Measurements from ENCODE around the gene TIMMDC1.
A peak's percentile ranks its signal among the peaks of the same experiment; 100 is the strongest.

TIMMDC1 gene, protein sequence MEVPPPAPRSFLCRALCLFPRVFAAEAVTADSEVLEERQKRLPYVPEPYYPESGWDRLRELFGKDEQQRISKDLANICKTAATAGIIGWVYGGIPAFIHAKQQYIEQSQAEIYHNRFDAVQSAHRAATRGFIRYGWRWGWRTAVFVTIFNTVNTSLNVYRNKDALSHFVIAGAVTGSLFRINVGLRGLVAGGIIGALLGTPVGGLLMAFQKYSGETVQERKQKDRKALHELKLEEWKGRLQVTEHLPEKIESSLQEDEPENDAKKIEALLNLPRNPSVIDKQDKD

DNA sequence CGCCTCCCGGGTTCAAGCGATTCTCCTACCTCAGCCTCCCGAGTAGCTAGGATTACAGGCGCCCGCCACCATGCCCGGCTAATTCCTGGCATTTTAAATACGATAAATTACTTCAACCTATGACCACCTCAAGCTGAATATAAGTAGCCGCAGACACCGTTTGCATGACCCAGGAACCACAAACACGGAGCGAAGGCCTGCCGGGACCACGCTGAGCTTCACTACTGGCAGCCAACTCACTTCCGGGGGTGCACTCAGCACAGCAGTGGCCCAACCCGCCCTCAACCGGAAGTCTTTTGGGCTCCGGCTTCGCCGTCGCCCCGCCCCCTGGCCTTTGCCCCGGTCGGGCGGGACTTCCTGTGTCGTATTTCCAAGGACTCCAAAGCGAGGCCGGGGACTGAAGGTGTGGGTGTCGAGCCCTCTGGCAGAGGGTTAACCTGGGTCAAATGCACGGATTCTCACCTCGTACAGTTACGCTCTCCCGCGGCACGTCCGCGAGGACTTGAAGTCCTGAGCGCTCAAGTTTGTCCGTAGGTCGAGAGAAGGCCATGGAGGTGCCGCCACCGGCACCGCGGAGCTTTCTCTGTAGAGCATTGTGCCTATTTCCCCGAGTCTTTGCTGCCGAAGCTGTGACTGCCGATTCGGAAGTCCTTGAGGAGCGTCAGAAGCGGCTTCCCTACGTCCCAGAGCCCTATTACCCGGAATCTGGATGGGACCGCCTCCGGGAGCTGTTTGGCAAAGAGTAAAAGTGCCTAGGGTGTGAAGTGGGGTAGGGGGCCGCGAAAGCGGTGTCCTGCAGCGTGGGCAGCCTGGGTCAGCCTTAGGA, at the start of gene TIMMDC1:
Gene TIMMDC1, plus strand, starts transcription at position 362 of the 826 bp plus-strand sequence. Its CDS starts 187 bp downstream, at position 549.
- Histone ChIP-seq H3K27me3 (ENCODE audit: control insufficient read depth, insufficient read depth, low read length) (no peaks in the 10 kb centered on the region), H3K9ac (ENCODE audit: low read depth, low read length) (peak within 1 kb of the TSS; percentile 75), H3K36me3 (ENCODE audit: control insufficient read depth, insufficient read depth, low read length) (peaks cover 23% of the 10 kb centered on the region), H3K4me3 (ENCODE audit: low read depth, low read length) (peak within 1 kb of the TSS; percentile 73), H3K4me1 (ENCODE audit: control insufficient read depth, insufficient read depth, low read length) (peaks cover 10% of the 10 kb centered on the region), H3K9me3 (ENCODE audit: control insufficient read depth, insufficient read depth, low read length) (no peaks in the 10 kb centered on the region), H3K27ac (ENCODE audit: low read depth, low read length) (peak within 1 kb of the TSS; percentile 91)

DNA sequence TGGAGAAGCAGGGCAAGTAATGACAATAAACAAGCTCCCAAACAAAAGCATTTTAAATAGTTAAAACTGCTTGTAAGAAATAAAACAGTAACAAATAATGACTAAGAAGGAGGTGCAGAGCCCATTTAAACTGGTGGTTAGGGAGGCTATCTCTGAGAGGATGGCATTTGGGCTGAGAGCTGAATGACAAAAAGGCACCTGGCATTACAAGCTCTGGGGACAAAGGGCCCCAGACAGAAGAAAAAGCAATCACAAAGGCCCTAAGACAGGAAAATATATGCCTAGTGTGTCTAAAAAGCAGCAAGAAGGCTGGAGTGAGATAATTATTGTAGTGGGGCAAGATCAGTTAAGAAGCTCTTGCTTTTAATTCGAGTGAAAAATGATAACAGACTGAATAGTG, 44.5 kb upstream of the TIMMDC1 start:
- Histone ChIP-seq H3K4me3 (ENCODE audit: low read depth, low read length) (no peak overlapping the region), H3K9ac (ENCODE audit: low read depth, low read length) (no peak overlapping the region), H3K27me3 (ENCODE audit: control insufficient read depth, insufficient read depth, low read length) (no peaks in the 10 kb centered on the region), H3K4me1 (ENCODE audit: control insufficient read depth, insufficient read depth, low read length) (no peaks in the 10 kb centered on the region), H3K9me3 (ENCODE audit: control insufficient read depth, insufficient read depth, low read length) (no peaks in the 10 kb centered on the region), H3K36me3 (ENCODE audit: control insufficient read depth, insufficient read depth, low read length) (peaks cover 94% of the 10 kb centered on the region), H3K27ac (ENCODE audit: low read depth, low read length) (no peak overlapping the region)

DNA sequence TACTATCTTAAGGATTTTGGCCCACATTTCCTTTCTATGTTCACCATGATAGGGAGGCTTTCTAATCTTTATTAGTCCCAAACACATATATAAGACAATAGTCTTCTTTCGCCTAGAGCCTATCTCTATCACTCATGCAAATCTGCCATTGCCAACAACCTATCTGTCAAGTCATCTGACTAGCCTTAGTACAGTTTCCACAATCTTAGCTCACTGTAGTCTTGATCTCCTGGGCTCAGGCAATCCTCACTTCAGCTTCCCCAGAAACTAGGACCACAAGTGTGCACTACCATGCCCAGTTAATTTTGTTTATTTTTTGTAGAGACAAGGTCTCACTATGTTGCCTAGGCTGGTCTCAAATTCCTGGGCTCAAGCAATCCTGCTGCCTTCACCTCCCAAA, 41.9 kb upstream of the TIMMDC1 start:
- no peak overlapping the region for H3K4me3 ChIP-seq (ENCODE audit: low read depth, low read length)
- H3K9me3 ChIP-seq (ENCODE audit: control insufficient read depth, insufficient read depth, low read length), result no peaks in the 10 kb centered on the region
- no peak overlapping the region for H3K9ac ChIP-seq (ENCODE audit: low read depth, low read length)
- H3K4me1 ChIP-seq (ENCODE audit: control insufficient read depth, insufficient read depth, low read length), result no peaks in the 10 kb centered on the region
- no peak overlapping the region for H3K27ac ChIP-seq (ENCODE audit: low read depth, low read length)
- no peaks in the 10 kb centered on the region for H3K27me3 ChIP-seq (ENCODE audit: control insufficient read depth, insufficient read depth, low read length)
- peaks cover 96% of the 10 kb centered on the region for H3K36me3 ChIP-seq (ENCODE audit: control insufficient read depth, insufficient read depth, low read length)

DNA sequence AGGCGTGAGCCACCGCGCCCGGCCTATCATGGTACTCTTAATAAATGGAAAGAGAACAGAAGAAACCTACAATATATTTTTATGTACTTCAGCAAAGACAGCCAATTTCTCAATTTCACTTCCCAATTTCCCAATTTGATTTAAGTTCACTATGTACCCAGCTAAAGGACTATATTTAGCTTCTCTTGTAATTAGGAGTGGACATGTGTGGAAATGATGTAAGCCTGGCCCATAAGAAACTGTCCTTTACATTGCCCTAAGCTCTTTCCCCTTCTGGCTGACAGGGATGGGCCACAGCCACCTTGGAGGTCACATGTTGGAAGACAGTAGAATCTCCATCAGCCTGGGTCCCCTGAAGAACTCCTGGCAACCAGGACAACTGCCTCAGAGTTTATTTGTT, 41.1 kb upstream of the TIMMDC1 start:
- Histone ChIP-seq H3K9me3 (ENCODE audit: control insufficient read depth, insufficient read depth, low read length) (no peaks in the 10 kb centered on the region), H3K4me1 (ENCODE audit: control insufficient read depth, insufficient read depth, low read length) (peaks cover 5% of the 10 kb centered on the region; the same call in 1 of the 2 replicates), H3K27me3 (ENCODE audit: control insufficient read depth, insufficient read depth, low read length) (no peaks in the 10 kb centered on the region), H3K36me3 (ENCODE audit: control insufficient read depth, insufficient read depth, low read length) (peaks cover 98% of the 10 kb centered on the region), H3K27ac (ENCODE audit: low read depth, low read length) (no peak overlapping the region), H3K9ac (ENCODE audit: low read depth, low read length) (no peak overlapping the region), H3K4me3 (ENCODE audit: low read depth, low read length) (no peak overlapping the region)

DNA sequence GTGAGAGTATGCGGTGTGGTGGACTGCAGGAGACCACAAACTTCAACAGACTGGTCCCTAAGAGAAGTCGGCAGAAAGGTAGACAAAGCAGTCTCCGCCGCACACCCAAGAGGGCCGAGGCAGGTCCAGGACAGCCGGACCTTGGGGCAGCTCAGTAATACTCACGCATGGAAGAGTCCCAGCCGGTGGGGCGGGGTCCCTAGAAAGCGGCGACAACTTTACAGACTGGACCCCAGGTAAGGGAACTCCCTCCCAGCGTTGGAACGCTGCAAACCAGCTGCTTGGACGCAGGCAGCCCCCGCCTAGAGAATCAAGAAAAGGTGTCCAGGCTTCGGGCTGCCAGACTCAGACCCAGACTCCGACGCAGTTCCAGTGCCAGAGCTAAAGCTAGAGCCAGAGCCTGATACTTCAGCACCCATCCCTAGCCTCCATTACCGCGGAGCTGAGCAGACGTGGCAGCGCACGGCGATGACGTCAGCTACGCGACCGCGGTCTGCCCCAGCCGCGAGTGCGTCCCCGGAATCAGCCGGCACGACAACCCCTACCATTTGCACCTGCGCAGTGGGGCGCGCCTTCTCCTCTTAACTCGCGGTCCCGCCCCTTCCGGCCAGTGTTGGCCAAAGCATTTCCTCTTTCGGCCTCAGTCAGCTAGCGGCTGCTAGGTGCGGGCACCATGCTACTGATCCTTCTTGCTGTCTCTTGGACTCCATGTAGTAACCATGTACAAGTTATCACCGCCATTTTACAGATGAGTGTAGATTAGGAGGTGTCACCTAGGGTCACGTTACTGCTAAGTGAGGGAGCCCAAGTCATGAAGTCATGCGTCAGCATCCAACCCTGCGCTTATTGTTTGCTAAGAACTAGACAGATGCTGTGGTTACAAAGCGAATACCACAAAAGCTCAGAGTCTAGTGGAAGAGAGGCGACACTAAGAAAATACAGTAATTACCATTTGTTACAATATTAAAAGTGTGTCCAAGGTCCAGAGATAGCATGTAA, 34.9 kb upstream of the TIMMDC1 start, which contains the start of gene TMEM39A:
Gene TMEM39A, minus strand, starts transcription at position 445 of the 999 bp plus-strand sequence. CDS start 1,541 bp downstream, outside the sequence.
- H3K4me1 ChIP-seq (ENCODE audit: control insufficient read depth, insufficient read depth, low read length), result peaks cover 11% of the 10 kb centered on the region
- peak within 1 kb of the TSS; percentile 89 for H3K27ac ChIP-seq (ENCODE audit: low read depth, low read length)
- no peaks in the 10 kb centered on the region for H3K27me3 ChIP-seq (ENCODE audit: control insufficient read depth, insufficient read depth, low read length)
- peaks cover 38% of the 10 kb centered on the region for H3K36me3 ChIP-seq (ENCODE audit: control insufficient read depth, insufficient read depth, low read length)
- peak within 1 kb of the TSS; percentile 95 for H3K9ac ChIP-seq (ENCODE audit: low read depth, low read length)
- H3K4me3 ChIP-seq (ENCODE audit: low read depth, low read length), result peak within 1 kb of the TSS; percentile 95
- no peaks in the 10 kb centered on the region for H3K9me3 ChIP-seq (ENCODE audit: control insufficient read depth, insufficient read depth, low read length)

DNA sequence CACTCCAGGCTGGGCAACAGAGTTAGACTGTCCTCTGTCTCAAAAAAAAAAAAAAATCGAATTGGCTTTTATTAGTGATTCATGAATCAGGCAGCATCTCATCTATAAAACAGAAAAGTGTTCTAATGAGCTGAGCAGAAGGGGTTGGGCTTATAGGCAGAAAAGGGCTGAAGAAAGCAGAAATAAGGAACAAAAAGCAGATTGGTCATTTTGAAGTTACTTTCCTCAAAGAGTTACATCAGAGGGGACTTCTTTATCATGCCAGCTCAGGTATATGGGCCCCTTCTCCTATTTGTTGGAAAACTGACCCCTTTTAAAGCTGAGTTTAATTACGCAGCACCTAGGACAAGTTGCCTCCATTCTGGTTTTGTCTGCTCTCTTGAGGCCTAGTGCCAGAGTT, 30.3 kb upstream of the TIMMDC1 start:
- Histone ChIP-seq H3K9me3 (ENCODE audit: control insufficient read depth, insufficient read depth, low read length) (no peaks in the 10 kb centered on the region), H3K27ac (ENCODE audit: low read depth, low read length) (no peak overlapping the region), H3K4me3 (ENCODE audit: low read depth, low read length) (peak overlapping the region; percentile 90), H3K36me3 (ENCODE audit: control insufficient read depth, insufficient read depth, low read length) (peaks cover 18% of the 10 kb centered on the region), H3K27me3 (ENCODE audit: control insufficient read depth, insufficient read depth, low read length) (no peaks in the 10 kb centered on the region), H3K4me1 (ENCODE audit: control insufficient read depth, insufficient read depth, low read length) (peaks cover 10% of the 10 kb centered on the region), H3K9ac (ENCODE audit: low read depth, low read length) (no peak overlapping the region)

DNA sequence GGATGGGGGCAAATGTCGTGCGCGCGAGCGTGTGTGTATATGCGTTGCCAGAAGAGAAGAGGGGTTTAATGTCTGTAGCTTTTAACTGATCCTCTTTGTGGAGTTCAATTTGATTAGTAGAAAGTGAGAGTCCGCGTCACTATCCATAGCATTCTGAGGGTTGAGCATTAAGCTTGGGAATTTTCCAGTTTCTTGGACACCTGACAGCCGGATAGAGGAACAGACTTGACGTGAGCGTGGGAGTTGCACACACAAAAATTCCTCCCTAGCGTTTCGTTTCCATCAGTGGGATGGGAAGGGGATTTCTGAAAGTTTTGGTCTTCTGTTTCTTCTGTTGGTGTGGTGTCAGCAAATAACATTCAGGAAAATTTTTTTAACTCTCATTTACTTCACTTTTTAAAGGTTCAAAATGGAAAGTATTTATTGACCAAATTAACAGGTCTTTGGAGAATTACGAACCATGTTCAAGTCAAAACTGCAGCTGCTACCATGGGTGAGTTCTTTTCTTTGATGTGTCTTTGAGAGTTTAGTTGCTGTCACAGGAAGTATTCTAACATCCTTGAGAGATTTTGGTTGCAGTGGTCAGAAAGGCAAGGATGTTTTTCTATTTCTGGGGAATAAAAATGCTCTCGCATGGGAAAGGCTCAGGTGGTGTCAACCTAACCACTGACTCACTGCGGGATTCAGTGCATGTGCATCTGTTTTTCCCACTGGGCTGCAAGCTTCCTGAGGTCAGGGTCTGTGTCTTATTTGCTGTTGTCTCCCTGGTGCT, 28.7 kb upstream of the TIMMDC1 start:
- peak overlapping the region; percentile 81 for H3K9ac ChIP-seq (ENCODE audit: low read depth, low read length)
- peaks cover 25% of the 10 kb centered on the region for H3K36me3 ChIP-seq (ENCODE audit: control insufficient read depth, insufficient read depth, low read length)
- peaks cover 5% of the 10 kb centered on the region; the same call in 1 of the 2 replicates for H3K4me1 ChIP-seq (ENCODE audit: control insufficient read depth, insufficient read depth, low read length)
- H3K4me3 ChIP-seq (ENCODE audit: low read depth, low read length), result peak overlapping the region; percentile 90
- no peaks in the 10 kb centered on the region for H3K27me3 ChIP-seq (ENCODE audit: control insufficient read depth, insufficient read depth, low read length)
- peak overlapping the region; percentile 84 for H3K27ac ChIP-seq (ENCODE audit: low read depth, low read length)
- no peaks in the 10 kb centered on the region for H3K9me3 ChIP-seq (ENCODE audit: control insufficient read depth, insufficient read depth, low read length)

DNA sequence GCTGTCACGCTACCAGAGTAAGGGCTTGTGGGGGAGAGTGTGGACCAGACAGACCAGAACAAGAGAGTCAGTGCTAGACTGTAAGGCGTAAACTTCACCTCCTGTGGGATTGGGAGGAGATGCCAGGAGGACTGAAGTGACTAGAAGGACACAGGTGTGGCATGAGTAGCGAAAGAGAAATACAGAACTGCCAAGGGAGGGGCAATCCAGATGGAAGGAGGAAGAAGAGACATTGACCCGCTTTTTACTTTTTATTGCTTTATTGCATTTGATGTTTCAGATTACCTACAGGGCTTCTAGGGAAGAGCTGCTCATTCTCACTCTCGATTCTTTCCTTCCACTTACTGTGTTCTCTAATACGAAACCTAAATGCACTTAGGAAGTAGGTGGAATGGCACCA, 27.5 kb upstream of the TIMMDC1 start:
- Histone ChIP-seq H3K9ac (ENCODE audit: low read depth, low read length) (no peak overlapping the region), H3K4me3 (ENCODE audit: low read depth, low read length) (no peak overlapping the region), H3K9me3 (ENCODE audit: control insufficient read depth, insufficient read depth, low read length) (no peaks in the 10 kb centered on the region), H3K27ac (ENCODE audit: low read depth, low read length) (no peak overlapping the region), H3K27me3 (ENCODE audit: control insufficient read depth, insufficient read depth, low read length) (no peaks in the 10 kb centered on the region), H3K4me1 (ENCODE audit: control insufficient read depth, insufficient read depth, low read length) (peaks cover 5% of the 10 kb centered on the region; the same call in 1 of the 2 replicates), H3K36me3 (ENCODE audit: control insufficient read depth, insufficient read depth, low read length) (peaks cover 25% of the 10 kb centered on the region)

DNA sequence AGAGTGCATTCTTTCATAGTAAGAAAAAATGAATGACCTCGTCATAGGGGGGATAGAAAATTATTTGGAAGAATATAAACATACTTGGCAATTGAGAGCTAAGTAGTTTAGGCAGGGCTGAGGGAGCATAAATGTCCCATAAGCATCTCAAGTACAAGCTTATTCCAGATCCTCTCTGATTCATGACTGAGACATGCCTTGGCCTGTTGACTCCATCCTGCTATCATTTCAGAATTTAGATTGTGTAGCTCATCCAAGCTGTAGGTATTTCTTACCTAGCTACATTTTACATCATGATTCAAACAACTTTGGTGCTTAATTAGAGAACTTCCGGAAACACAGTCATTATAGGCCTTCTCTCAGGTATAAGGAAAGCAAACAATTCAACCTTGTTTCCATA, 17.3 kb upstream of the TIMMDC1 start:
- peaks cover 59% of the 10 kb centered on the region for H3K36me3 ChIP-seq (ENCODE audit: control insufficient read depth, insufficient read depth, low read length)
- no peaks in the 10 kb centered on the region for H3K4me1 ChIP-seq (ENCODE audit: control insufficient read depth, insufficient read depth, low read length)
- no peak overlapping the region for H3K4me3 ChIP-seq (ENCODE audit: low read depth, low read length)
- no peak overlapping the region for H3K27ac ChIP-seq (ENCODE audit: low read depth, low read length)
- no peaks in the 10 kb centered on the region for H3K27me3 ChIP-seq (ENCODE audit: control insufficient read depth, insufficient read depth, low read length)
- H3K9me3 ChIP-seq (ENCODE audit: control insufficient read depth, insufficient read depth, low read length), result no peaks in the 10 kb centered on the region
- no peak overlapping the region for H3K9ac ChIP-seq (ENCODE audit: low read depth, low read length)

DNA sequence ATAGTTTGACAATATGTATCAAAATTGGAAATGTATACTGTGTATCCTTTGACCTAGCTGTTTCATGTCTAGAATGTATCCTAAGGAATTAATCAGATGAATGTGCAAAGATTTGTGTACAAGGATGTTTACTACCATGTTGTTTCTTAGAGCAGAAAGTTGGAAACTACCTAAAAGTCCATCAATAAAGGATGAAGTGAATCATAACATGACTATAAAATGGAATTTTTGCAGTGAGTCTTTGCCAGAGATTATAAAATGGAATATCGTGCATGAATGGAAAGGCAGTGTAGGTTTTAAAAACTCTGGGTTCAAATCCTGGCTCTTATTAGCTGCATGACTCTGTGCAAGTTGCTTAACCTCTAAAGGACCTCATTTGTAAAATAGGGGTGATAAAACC, 15.2 kb upstream of the TIMMDC1 start:
- Histone ChIP-seq H3K27me3 (ENCODE audit: control insufficient read depth, insufficient read depth, low read length) (no peaks in the 10 kb centered on the region), H3K4me1 (ENCODE audit: control insufficient read depth, insufficient read depth, low read length) (no peaks in the 10 kb centered on the region), H3K9ac (ENCODE audit: low read depth, low read length) (no peak overlapping the region), H3K4me3 (ENCODE audit: low read depth, low read length) (no peak overlapping the region), H3K36me3 (ENCODE audit: control insufficient read depth, insufficient read depth, low read length) (peaks cover 60% of the 10 kb centered on the region), H3K9me3 (ENCODE audit: control insufficient read depth, insufficient read depth, low read length) (no peaks in the 10 kb centered on the region), H3K27ac (ENCODE audit: low read depth, low read length) (no peak overlapping the region)
